Measurements from ENCODE around the gene NT5C1B. TPM values are rescaled to one million over a fixed set of nuclear protein-coding genes. Genes with fewer than 3 reads are reported as not detected.

Gene NT5C1B
- total RNA-seq, 1 donor from 2014 or later = not detected

- no peak for TF ChIP-seq CTCF (IDR thresholded peaks at IDR 0.05)
- Mint-ChIP-seq H3K4me1 (ENCODE audit: low read depth) (no peaks in the 10 kb centered on the region), H3K4me3 (ENCODE audit: unreplicated experiment) (no peak overlapping the region), H3K36me3 (ENCODE audit: low read depth) (no peaks in the 10 kb centered on the region), H3K27ac (ENCODE audit: unreplicated experiment) (no peak overlapping the region), H3K27me3 (ENCODE audit: low read depth) (no peaks in the 10 kb centered on the region), H3K9me3 (ENCODE audit: low read depth) (no peaks in the 10 kb centered on the region)
- DNase-seq (ENCODE audit: low spot score) = no peak
Observed at GRCh38 chr2:18597618-18598017, 8.2 kb upstream of the NT5C1B start.

GRCh38 chr2:18596993-18597392 is 7.6 kb upstream of the NT5C1B start:
- Mint-ChIP-seq H3K4me3 (ENCODE audit: unreplicated experiment) (no peak overlapping the region), H3K27me3 (ENCODE audit: low read depth) (no peaks in the 10 kb centered on the region), H3K4me1 (ENCODE audit: low read depth) (peaks cover 3% of the 10 kb centered on the region), H3K27ac (ENCODE audit: unreplicated experiment) (no peak overlapping the region), H3K9me3 (ENCODE audit: low read depth) (no peaks in the 10 kb centered on the region), H3K36me3 (ENCODE audit: low read depth) (no peaks in the 10 kb centered on the region)
- DNase-seq (ENCODE audit: low spot score) = no peak
- no peak for TF ChIP-seq CTCF (IDR thresholded peaks at IDR 0.05)

GRCh38 chr2:18593496-18593895 is 4.1 kb upstream of the NT5C1B start:
- TF ChIP-seq CTCF (IDR thresholded peaks at IDR 0.05) = no peak
- no peaks in the 10 kb centered on the region for H3K27me3 Mint-ChIP-seq (ENCODE audit: low read depth)

GRCh38 chr2:18592372-18592771 is 3.0 kb upstream of the NT5C1B start:
- H3K27ac Mint-ChIP-seq (ENCODE audit: unreplicated experiment) = no peak overlapping the region
- TF ChIP-seq CTCF (IDR thresholded peaks at IDR 0.05) = no peak

More at GRCh38 chr2:18593496-18593895, 4.1 kb upstream of the NT5C1B start:
- Mint-ChIP-seq H3K9me3 (ENCODE audit: low read depth) (no peaks in the 10 kb centered on the region), H3K27ac (ENCODE audit: unreplicated experiment) (no peak overlapping the region), H3K4me3 (ENCODE audit: unreplicated experiment) (no peak overlapping the region), H3K4me1 (ENCODE audit: low read depth) (peaks cover 3% of the 10 kb centered on the region), H3K36me3 (ENCODE audit: low read depth) (no peaks in the 10 kb centered on the region)
- no peak for DNase-seq (ENCODE audit: low spot score)

GRCh38 chr2:18588802-18589201 is 567 bp downstream of the NT5C1B start:
- peaks cover 3% of the 10 kb centered on the region for H3K4me1 Mint-ChIP-seq (ENCODE audit: low read depth)

More at GRCh38 chr2:18592372-18592771, 3.0 kb upstream of the NT5C1B start:
- no peaks in the 10 kb centered on the region for H3K36me3 Mint-ChIP-seq (ENCODE audit: low read depth)
- H3K9me3 Mint-ChIP-seq (ENCODE audit: low read depth) = no peaks in the 10 kb centered on the region
- peaks cover 3% of the 10 kb centered on the region for H3K4me1 Mint-ChIP-seq (ENCODE audit: low read depth)
- no peaks in the 10 kb centered on the region for H3K27me3 Mint-ChIP-seq (ENCODE audit: low read depth)
- no peak overlapping the region for H3K4me3 Mint-ChIP-seq (ENCODE audit: unreplicated experiment)
- DNase-seq (ENCODE audit: low spot score) = no peak

More at GRCh38 chr2:18588802-18589201, 567 bp downstream of the NT5C1B start:
- H3K9me3 Mint-ChIP-seq (ENCODE audit: low read depth) = peaks cover 11% of the 10 kb centered on the region
- no peak for DNase-seq (ENCODE audit: low spot score)
- H3K27me3 Mint-ChIP-seq (ENCODE audit: low read depth) = no peaks in the 10 kb centered on the region
- no peak for TF ChIP-seq CTCF (IDR thresholded peaks at IDR 0.05)
- H3K27ac Mint-ChIP-seq (ENCODE audit: unreplicated experiment) = no peak overlapping the region
- no peaks in the 10 kb centered on the region for H3K36me3 Mint-ChIP-seq (ENCODE audit: low read depth)
- H3K4me3 Mint-ChIP-seq (ENCODE audit: unreplicated experiment) = no peak overlapping the region

Measured in chondrocyte (in vitro differentiated cells).